HEK293 (cell line): ENCODE data around the gene FMN1.

Experiments used
- OVOL3 ChIP-seq: fragments of 450-650 bp; formaldehyde crosslinking; IDR thresholded peaks from 2 replicates; pipeline ENCODE4 v1.5.1; 2016; ENCODE audit warnings: missing biosample characterization, missing genetic modification characterization
- YY1 ChIP-seq: fragments of 450-650 bp; formaldehyde crosslinking; IDR thresholded peaks from 2 replicates; pipeline ENCODE4 v1.5.1; 2018; ENCODE audit warnings: missing biosample characterization, missing genetic modification characterization
- ZNF175 ChIP-seq: fragments of 450-650 bp; formaldehyde crosslinking; IDR thresholded peaks from 2 replicates; pipeline ENCODE4 v1.5.1; 2016; ENCODE audit warnings: missing biosample characterization, missing genetic modification characterization
- ZNF18 ChIP-seq: fragments of 450-650 bp; formaldehyde crosslinking; IDR thresholded peaks from 2 replicates; pipeline ENCODE4 v1.5.1; 2016; ENCODE audit warnings: missing biosample characterization, missing genetic modification characterization
- ZNF366 ChIP-seq: fragments of 450-650 bp; formaldehyde crosslinking; conservative IDR thresholded peaks from 2 replicates; pipeline ENCODE4 v1.5.1; 2016; ENCODE audit warnings: missing biosample characterization, missing genetic modification characterization
- ZNF416 ChIP-seq: fragments of 450-650 bp; formaldehyde crosslinking; IDR thresholded peaks from 2 replicates; pipeline ENCODE4 v1.5.1; 2016; ENCODE audit warnings: missing biosample characterization, missing genetic modification characterization
- TF ChIP-seq, protein P1 (sequence below): fragments of 450-650 bp; formaldehyde crosslinking; IDR thresholded peaks from 2 replicates; pipeline ENCODE4 v1.5.1; 2016; ENCODE audit warnings: missing biosample characterization, missing genetic modification characterization

GRCh38 chr15:32927124-32927523, 267.4 kb downstream of the FMN1 start:
- TF ChIP-seq, protein P1, sequence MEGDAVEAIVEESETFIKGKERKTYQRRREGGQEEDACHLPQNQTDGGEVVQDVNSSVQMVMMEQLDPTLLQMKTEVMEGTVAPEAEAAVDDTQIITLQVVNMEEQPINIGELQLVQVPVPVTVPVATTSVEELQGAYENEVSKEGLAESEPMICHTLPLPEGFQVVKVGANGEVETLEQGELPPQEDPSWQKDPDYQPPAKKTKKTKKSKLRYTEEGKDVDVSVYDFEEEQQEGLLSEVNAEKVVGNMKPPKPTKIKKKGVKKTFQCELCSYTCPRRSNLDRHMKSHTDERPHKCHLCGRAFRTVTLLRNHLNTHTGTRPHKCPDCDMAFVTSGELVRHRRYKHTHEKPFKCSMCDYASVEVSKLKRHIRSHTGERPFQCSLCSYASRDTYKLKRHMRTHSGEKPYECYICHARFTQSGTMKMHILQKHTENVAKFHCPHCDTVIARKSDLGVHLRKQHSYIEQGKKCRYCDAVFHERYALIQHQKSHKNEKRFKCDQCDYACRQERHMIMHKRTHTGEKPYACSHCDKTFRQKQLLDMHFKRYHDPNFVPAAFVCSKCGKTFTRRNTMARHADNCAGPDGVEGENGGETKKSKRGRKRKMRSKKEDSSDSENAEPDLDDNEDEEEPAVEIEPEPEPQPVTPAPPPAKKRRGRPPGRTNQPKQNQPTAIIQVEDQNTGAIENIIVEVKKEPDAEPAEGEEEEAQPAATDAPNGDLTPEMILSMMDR = no peak
- no peak for TF ChIP-seq ZNF416 (tag by site-specific recombination)
- TF ChIP-seq YY1 (tag by site-specific recombination) = no peak
- no peak for TF ChIP-seq ZNF175 (tag by site-specific recombination)
- no peak for TF ChIP-seq ZNF366 (tag by site-specific recombination)
- TF ChIP-seq OVOL3 (tag by site-specific recombination) = no peak
- TF ChIP-seq ZNF18 (tag by site-specific recombination) = no peak
